Hepatocyte (in vitro differentiated cells): ENCODE measurements around the gene CTBP1.

Experiments
- EZH2phosphoT487 ChIP-seq: fragments of 200-600 bp; sonication (generic); IDR thresholded peaks from one replicate; pipeline ENCODE4 v1.6.1; 2018; ENCODE audit warnings: antibody characterized with exemption, mild to moderate bottlenecking, low read depth, moderate library complexity; ENCODE audit not compliant: unreplicated experiment, severe bottlenecking
- TF ChIP-seq, protein P1 (sequence below): fragments of 200-600 bp; sonication (generic); IDR thresholded peaks from 2 replicates; pipeline ENCODE4 v1.5.1; 2016; ENCODE audit warnings: antibody characterized with exemption, mild to moderate bottlenecking; ENCODE audit not compliant: poor library complexity

GRCh38 chr4:1217366-1217765 lies 31.6 kb downstream of the CTBP1 start:
- TF ChIP-seq, protein P1, sequence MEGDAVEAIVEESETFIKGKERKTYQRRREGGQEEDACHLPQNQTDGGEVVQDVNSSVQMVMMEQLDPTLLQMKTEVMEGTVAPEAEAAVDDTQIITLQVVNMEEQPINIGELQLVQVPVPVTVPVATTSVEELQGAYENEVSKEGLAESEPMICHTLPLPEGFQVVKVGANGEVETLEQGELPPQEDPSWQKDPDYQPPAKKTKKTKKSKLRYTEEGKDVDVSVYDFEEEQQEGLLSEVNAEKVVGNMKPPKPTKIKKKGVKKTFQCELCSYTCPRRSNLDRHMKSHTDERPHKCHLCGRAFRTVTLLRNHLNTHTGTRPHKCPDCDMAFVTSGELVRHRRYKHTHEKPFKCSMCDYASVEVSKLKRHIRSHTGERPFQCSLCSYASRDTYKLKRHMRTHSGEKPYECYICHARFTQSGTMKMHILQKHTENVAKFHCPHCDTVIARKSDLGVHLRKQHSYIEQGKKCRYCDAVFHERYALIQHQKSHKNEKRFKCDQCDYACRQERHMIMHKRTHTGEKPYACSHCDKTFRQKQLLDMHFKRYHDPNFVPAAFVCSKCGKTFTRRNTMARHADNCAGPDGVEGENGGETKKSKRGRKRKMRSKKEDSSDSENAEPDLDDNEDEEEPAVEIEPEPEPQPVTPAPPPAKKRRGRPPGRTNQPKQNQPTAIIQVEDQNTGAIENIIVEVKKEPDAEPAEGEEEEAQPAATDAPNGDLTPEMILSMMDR: no peak
- no peak for TF ChIP-seq EZH2phosphoT487
